ENCODE measurements around the gene SRPK2. TPM values are rescaled to one million over a fixed set of nuclear protein-coding genes. Genes with fewer than 3 reads are reported as not detected.

SRPK2 gene
- total and polyA plus RNA-seq, 2 of the 8 experiments (the other 6 are each of a cell fraction or from before 2014, with no cell fraction given) = 10.0 to 47.1 TPM

GRCh38 chr7:105213611-105214010, 175.1 kb downstream of the SRPK2 start:
- DNase-seq (ENCODE audit: low read depth in 1 of 2, low spot score in 2 of 2) = no peak
- Histone ChIP-seq H2BK20ac (ENCODE audit: low read length) (no peak overlapping the region), H3K4ac (replicated peaks; ENCODE audit: insufficient read length, low read depth, low read length) (no peak overlapping the region), H2BK12ac (ENCODE audit: low read depth, low read length) (no peak overlapping the region), H4K20me1 (replicated peaks in 1 of 2; ENCODE audit: control insufficient read depth in 1 of 2, insufficient read depth in 2 of 2, low read length in 2 of 2) (peaks cover 2% of the 10 kb centered on the region in 2 experiments), H3K4me2 (ENCODE audit: insufficient read depth in 1 of 2, low read depth in 2 of 2, low read length in 2 of 2) (no peak overlapping the region), H2AK5ac (ENCODE audit: low read depth, low read length) (no peak overlapping the region), H2BK15ac (ENCODE audit: low read length) (no peak overlapping the region), H3K23ac (ENCODE audit: insufficient read length) (no peak overlapping the region), H3K9me3 (ENCODE audit: insufficient read depth in 2 of 2, low read depth in 1 of 2, low read length in 1 of 2) (no peaks in the 10 kb centered on the region; a peak in 1 of 4 replicates), H3K27me3 (replicated peaks in 1 of 4; ENCODE audit: control insufficient read depth in 3 of 4, extremely low read depth in 1 of 4, insufficient read depth in 3 of 4, low read length in 3 of 4) (no peaks in the 10 kb centered on the region), H3K36me3 (ENCODE audit: control insufficient read depth in 2 of 4, insufficient read depth in 4 of 4, low read length in 3 of 4) (no peaks in the 10 kb centered on the region), H3K27ac (ENCODE audit: low read depth, low read length) (no peak overlapping the region), H2BK120ac (replicated peaks; ENCODE audit: low read depth, low read length) (no peak overlapping the region), H3K18ac (ENCODE audit: extremely low read depth, low read length) (no peak overlapping the region), H3K79me1 (ENCODE audit: low read depth, low read length) (peaks cover 5% of the 10 kb centered on the region), H3K23me2 (ENCODE audit: low read depth, low read length) (no peaks in the 10 kb centered on the region), H2AFZ (ENCODE audit: low read length) (no peak overlapping the region), H3K4me3 (ENCODE audit: extremely low read depth in 1 of 4, insufficient read depth in 2 of 4, low read depth in 3 of 4, low read length in 4 of 4) (no peak overlapping the region), H4K91ac (replicated peaks; ENCODE audit: insufficient read length, low read length) (no peak overlapping the region), H3K14ac (ENCODE audit: insufficient read length) (no peak overlapping the region), H2BK5ac (ENCODE audit: low read depth, low read length) (no peak overlapping the region), H3K56ac (replicated peaks; ENCODE audit: insufficient read length, low read depth, low read length) (no peak overlapping the region), H4K5ac (ENCODE audit: insufficient read length, low read depth, low read length) (no peak overlapping the region), H3K4me1 (replicated peaks in 1 of 4; ENCODE audit: control insufficient read depth in 3 of 4, insufficient read depth in 4 of 4, low read length in 3 of 4) (peaks cover 0 to 7% (median 0%) of the 10 kb centered on the region in 4 experiments; a peak in 2 of 7 replicates), H3K79me2 (ENCODE audit: control insufficient read depth in 1 of 2, insufficient read depth in 2 of 2, low read length in 2 of 2) (peaks cover 0 to 77% of the 10 kb centered on the region in 2 experiments; a peak in 3 of 4 replicates), H4K8ac (ENCODE audit: extremely low read depth, insufficient read depth, low read length) (no peak overlapping the region), H3K9ac (replicated peaks in 1 of 4; ENCODE audit: extremely low read depth in 1 of 4, low read depth in 3 of 4, low read length in 3 of 4) (no peak overlapping the region)
- CTCF ChIA-PET (ENCODE audit: partially characterized antibody) = interaction anchor here (0.8 to 2.4 kb wide), 5 partner anchors 9 to 161 kb away, joined by 4 to 6 read pairs (median 5); no protein-coding TSS in a partner anchor
- WGBS, 2 experiments (ENCODE audit: extremely low coverage in 1 of 2, insufficient coverage in 1 of 2, insufficient read length in 1 of 2, insufficient replicate concordance in 2 of 2, low coverage in 1 of 2, low lambda C conversion rate in 2 of 2, missing lambda C conversion rate in 1 of 2) = 94% methylated on average over 2 of the region's 2 CpGs; no CpG with 5 or more reads in 1 of the 2 experiments
- FAIRE-seq = no peak
- POLR2A ChIA-PET (ENCODE audit: partially characterized antibody) = no interaction called here
- TF ChIP-seq HDAC2 (IDR thresholded peaks at IDR 0.05; ENCODE audit: borderline replicate concordance in 1 of 2, low read depth in 2 of 2, low read length in 2 of 2) = no peak
- TF ChIP-seq CHD1 (IDR thresholded peaks at IDR 0.05; ENCODE audit: low read depth, low read length) = no peak
- no peak for TF ChIP-seq HDAC6 (IDR thresholded peaks at IDR 0.05; ENCODE audit: low read depth, low read length)
- TF ChIP-seq NANOG (IDR thresholded peaks at IDR 0.05; ENCODE audit: insufficient read depth, low read depth, low read length, poor library complexity, severe bottlenecking) = no peak
- TF ChIP-seq CBX5 (IDR thresholded peaks at IDR 0.05; ENCODE audit: low read depth, low read length) = no peak
- TF ChIP-seq, protein P1, sequence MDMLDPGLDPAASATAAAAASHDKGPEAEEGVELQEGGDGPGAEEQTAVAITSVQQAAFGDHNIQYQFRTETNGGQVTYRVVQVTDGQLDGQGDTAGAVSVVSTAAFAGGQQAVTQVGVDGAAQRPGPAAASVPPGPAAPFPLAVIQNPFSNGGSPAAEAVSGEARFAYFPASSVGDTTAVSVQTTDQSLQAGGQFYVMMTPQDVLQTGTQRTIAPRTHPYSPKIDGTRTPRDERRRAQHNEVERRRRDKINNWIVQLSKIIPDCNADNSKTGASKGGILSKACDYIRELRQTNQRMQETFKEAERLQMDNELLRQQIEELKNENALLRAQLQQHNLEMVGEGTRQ (IDR thresholded peaks at IDR 0.05; ENCODE audit: low read length) = no peak
- TF ChIP-seq MAFK (IDR thresholded peaks at IDR 0.05; ENCODE audit: low read depth, low read length) = no peak
- TF ChIP-seq SIN3A (conservative IDR thresholded peaks at IDR 0.05 in 1 of 2, IDR thresholded peaks at IDR 0.05 in 1 of 2; ENCODE audit: low read depth in 1 of 2, low read length in 2 of 2) = no peak
- TF ChIP-seq BCL11A (IDR thresholded peaks at IDR 0.05; ENCODE audit: low read depth in 2 of 2, low read length in 2 of 2) = no peak
- TF ChIP-seq TAF7 (optimal IDR thresholded peaks at IDR 0.05; ENCODE audit: borderline replicate concordance, low read depth, low read length) = no peak
- no peak for TF ChIP-seq EGR1 (IDR thresholded peaks at IDR 0.05; ENCODE audit: borderline replicate concordance, low read depth, low read length)
- no peak for TF ChIP-seq GABPA (IDR thresholded peaks at IDR 0.05; ENCODE audit: borderline replicate concordance, insufficient read depth, low read length)
- no peak for TF ChIP-seq TCF12 (IDR thresholded peaks at IDR 0.05; ENCODE audit: low read depth, low read length)
